Endothelial cell of umbilical vein (primary cell): ENCODE measurements around the gene NNT. TPM values are rescaled to one million over a fixed set of nuclear protein-coding genes. Genes with fewer than 3 reads are reported as not detected.

ENCODE experiments used
- BruUV-seq: library from RNA; stranded (reverse); fragments of 400-500 nt; replicated peaks from 2 replicates; lab custom pipeline; 2021; lab: Mats Ljungman, UMichigan
- CTCF ChIA-PET: fragments of 300-600, 350-600 bp; sonication (Branson Sonifier 250); formaldehyde crosslinking; loops from one replicate; lab custom pipeline; 2021; ENCODE audit warnings: antibody characterized with exemption, inconsistent platforms; lab: Charles Lee
- POLR2A ChIA-PET: fragments of 300-600, 350-600 bp; sonication (Branson Sonifier 250); formaldehyde crosslinking; loops from one replicate; lab custom pipeline; 2021; ENCODE audit warnings: antibody characterized with exemption, inconsistent platforms; lab: Charles Lee
- DNase-seq: peaks from one replicate; pipeline ENCODE4 v3.0.0-alpha.2; 2011; ENCODE audit warnings: low read depth, low spot score
- FAIRE-seq: peaks from 2 replicates; lab custom pipeline; 2011; peaks lifted over from hg19 to GRCh38; lab: Jason Lieb, UNC
- H2AFZ ChIP-seq: 2 replicates; pipeline ENCODE4 v1.6.0; 2012; ENCODE audit warnings: low read depth, low read length, control low read depth, inconsistent platforms
- H3K27ac ChIP-seq: 2 replicates; pipeline ENCODE4 v1.5.1; 2011; ENCODE audit warnings: low read depth, mild to moderate bottlenecking, control low read depth, low read length, moderate library complexity; ENCODE audit not compliant: insufficient read depth
- H3K27me3 ChIP-seq, 2 experiments: 2 replicates each; pipeline versions ENCODE4 v1.6.0 to v1.6.1; 2011; ENCODE audit warnings: low read length in 2 of 2, mixed read lengths in 1 of 2; ENCODE audit not compliant: control insufficient read depth in 2 of 2, insufficient read depth in 2 of 2
- H3K36me3 ChIP-seq, 2 experiments: 2 replicates in 1 of 2; 3 replicates in 1 of 2; pipeline ENCODE4 v1.5.1; 2011; ENCODE audit warnings: low read length in 2 of 2, mild to moderate bottlenecking in 1 of 2, moderate library complexity in 1 of 2; ENCODE audit not compliant: control insufficient read depth in 2 of 2, insufficient read depth in 2 of 2; ENCODE audit errors: extremely low read depth in 1 of 2
- H3K4me1 ChIP-seq: 3 replicates; pipeline ENCODE4 v1.5.1; 2011; ENCODE audit warnings: mild to moderate bottlenecking, low read length; ENCODE audit not compliant: control insufficient read depth, insufficient read depth; ENCODE audit errors: extremely low read depth
- H3K4me2 ChIP-seq: 2 replicates; pipeline ENCODE4 v1.6.1; 2011; ENCODE audit warnings: low read length, control low read depth, mixed read lengths; ENCODE audit not compliant: insufficient read depth
- H3K4me3 ChIP-seq, 3 experiments: fragments of 200-600 bp in 1 of 3; sonication (generic), shearing (Covaris generic) in 1 of 3; replicated peaks in 1 of 3; 2 replicates each; pipeline ENCODE4 v1.5.1; 2011 to 2016; ENCODE audit warnings: control low read depth in 3 of 3, low read length in 3 of 3, mild to moderate bottlenecking in 2 of 3, inconsistent platforms in 1 of 3, low read depth in 1 of 3, moderate library complexity in 1 of 3; ENCODE audit not compliant: insufficient read depth in 1 of 3
- H3K79me2 ChIP-seq: 2 replicates; pipeline ENCODE4 v1.6.0; 2012; ENCODE audit warnings: low read length, inconsistent platforms; ENCODE audit not compliant: control insufficient read depth, insufficient read depth
- H3K9ac ChIP-seq: replicated peaks from 2 replicates; pipeline ENCODE3; 2011; ENCODE audit warnings: low read length, control low read depth; ENCODE audit not compliant: insufficient read depth; ENCODE audit errors: extremely low read depth
- H3K9me1 ChIP-seq: replicated peaks from 3 replicates; pipeline ENCODE4 v1.6.0; 2011; ENCODE audit warnings: mild to moderate bottlenecking, low read length; ENCODE audit not compliant: control insufficient read depth, insufficient read depth; ENCODE audit errors: extremely low read depth
- H3K9me3 ChIP-seq: replicated peaks from 2 replicates; pipeline ENCODE4 v1.5.1; 2012; ENCODE audit warnings: low read length, inconsistent platforms; ENCODE audit not compliant: control insufficient read depth, insufficient read depth
- H4K20me1 ChIP-seq: replicated peaks from 2 replicates; pipeline ENCODE3; 2011; ENCODE audit warnings: mild to moderate bottlenecking, low read length; ENCODE audit not compliant: control insufficient read depth, insufficient read depth; ENCODE audit errors: extremely low read depth
- EZH2 ChIP-seq: IDR thresholded peaks from 2 replicates; pipeline ENCODE4 v1.6.1; 2012; ENCODE audit warnings: borderline replicate concordance, low read depth, mild to moderate bottlenecking, moderate library complexity, low read length, inconsistent platforms; ENCODE audit not compliant: severe bottlenecking
- FOS ChIP-seq: IDR thresholded peaks from 2 replicates; pipeline ENCODE4 v1.6.1; 2011; ENCODE audit warnings: mild to moderate bottlenecking, low read length, moderate library complexity, borderline replicate concordance; ENCODE audit not compliant: insufficient read depth
- GATA2 ChIP-seq: IDR thresholded peaks from 2 replicates; pipeline ENCODE4 v1.7.0; 2011; ENCODE audit warnings: low read depth, mild to moderate bottlenecking, moderate library complexity, mixed read lengths, low read length; ENCODE audit not compliant: insufficient read length, insufficient read depth
- JUN ChIP-seq: IDR thresholded peaks from 2 replicates; pipeline ENCODE4 v1.6.1; 2011; ENCODE audit warnings: borderline replicate concordance, low read depth; ENCODE audit not compliant: insufficient read length, insufficient read depth
- MYC ChIP-seq: IDR thresholded peaks from one replicate; pipeline ENCODE4 v1.6.1; 2011; ENCODE audit warnings: mild to moderate bottlenecking, low read depth, low read length
- POLR2A ChIP-seq: IDR thresholded peaks from 2 replicates; pipeline ENCODE4 v1.6.1; 2012; ENCODE audit warnings: low read depth, mild to moderate bottlenecking, control low read depth, low read length
- POLR2AphosphoS5 ChIP-seq: IDR thresholded peaks from 2 replicates; pipeline ENCODE4 v1.6.1; 2012; ENCODE audit warnings: low read depth, mild to moderate bottlenecking, control low read depth, low read length, moderate library complexity; ENCODE audit not compliant: insufficient read depth
- dilution Hi-C: fragments of 300-500 bp; cut with MboI; formaldehyde crosslinking; loops from one replicate; pipeline ENCODE4 v1.15.0; 2019; ENCODE audit warnings: low sequenced_read_pairs; ENCODE audit not compliant: extremely low pct_ligation_motif_present
- intact Hi-C: fragments of 100-400 bp; cut with micrococcal nuclease; formaldehyde crosslinking; loops from one replicate; pipeline ENCODE4 v1.10.0; 2022
- polyA plus RNA-seq, 4 experiments: library from polyadenylated mRNA; depleted of rRNA in 3 of 4; stranded (reverse) in 3 of 4; unstranded in 1 of 4; fragments of >200 nt; gene quantifications; 2 replicates each; pipeline versions ENCODE4 v1.2.1 to v1.2.3, GENCODE V29; 2011 to 2012; ENCODE audit warnings: missing spikeins in 1 of 4
- total RNA-seq: library from RNA; stranded (reverse); gene quantifications from 2 replicates; pipeline ENCODE4 v1.2.3, GENCODE V29; 2021
- TF ChIP-seq, protein P1 (sequence below): IDR thresholded peaks from 2 replicates; pipeline ENCODE4 v1.6.1; 2011; ENCODE audit not compliant: insufficient read depth, insufficient read length
- TF ChIP-seq, protein P2 (sequence below), 2 donors: IDR thresholded peaks; 1 replicate in 1 of 2; 2 replicates in 1 of 2; pipeline ENCODE4 v1.5.1; 2011; ENCODE audit warnings: low read length in 2 of 2, mild to moderate bottlenecking in 2 of 2, moderate library complexity in 2 of 2, control low read depth in 1 of 2, inconsistent platforms in 1 of 2, low read depth in 1 of 2; ENCODE audit not compliant: insufficient read depth in 1 of 2; ENCODE audit errors: extremely low read depth in 1 of 2

Gene NNT
- total and polyA plus RNA-seq, 2 donors (not counting 3 experiments of a cell fraction or from before 2014, with no cell fraction given) = 38.2 to 82.5 TPM

DNA sequence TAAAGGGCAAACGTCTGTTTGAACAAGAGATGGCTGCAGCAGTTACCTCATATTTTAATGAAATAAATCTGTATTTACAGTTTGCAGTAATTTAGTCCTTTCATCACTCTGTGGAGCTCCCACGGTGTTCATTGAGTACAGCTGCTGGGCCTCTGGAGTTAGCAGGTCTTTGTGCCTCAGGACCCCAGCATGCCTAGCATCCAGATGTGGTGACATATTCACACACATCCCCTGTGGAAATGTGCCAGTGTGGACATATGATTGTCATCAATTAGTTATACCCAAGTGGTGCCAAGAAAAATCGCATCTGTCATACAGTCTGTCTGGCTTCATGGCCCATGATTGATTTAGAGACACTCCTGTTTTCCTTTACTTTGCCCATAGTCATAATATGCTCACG is 77.3 kb downstream of the NNT start:
- no peaks in the 10 kb centered on the region for H3K9me1 ChIP-seq
- no peak overlapping the region for H2AFZ ChIP-seq
- no peak overlapping the region for H3K9ac ChIP-seq
- H3K9me3 ChIP-seq = no peaks in the 10 kb centered on the region
- no peaks in the 10 kb centered on the region for H3K27me3 ChIP-seq
- DNase-seq = no peak
- no peaks in the 10 kb centered on the region for H3K79me2 ChIP-seq
- intact Hi-C loops (no loop called here), dilution Hi-C loops (no loop called here)
- no TSS peak for BruUV-seq
- H3K4me2 ChIP-seq = no peak overlapping the region
- H3K27ac ChIP-seq = no peak overlapping the region
- no peak for FAIRE-seq
- ChIA-PET CTCF (interaction anchor here (1.2 kb wide), 1 partner anchor 49 kb away, joined by 4 read pairs; no protein-coding TSS in a partner anchor), POLR2A (no interaction called here)
- H4K20me1 ChIP-seq = no peaks in the 10 kb centered on the region
- no peak overlapping the region for H3K4me3 ChIP-seq
- no peaks in the 10 kb centered on the region for H3K36me3 ChIP-seq
- H3K4me1 ChIP-seq = peaks cover 8% of the 10 kb centered on the region
- TF ChIP-seq, protein P1, sequence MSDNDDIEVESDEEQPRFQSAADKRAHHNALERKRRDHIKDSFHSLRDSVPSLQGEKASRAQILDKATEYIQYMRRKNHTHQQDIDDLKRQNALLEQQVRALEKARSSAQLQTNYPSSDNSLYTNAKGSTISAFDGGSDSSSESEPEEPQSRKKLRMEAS = no peak
- TF ChIP-seq POLR2A = no peak
- no peak for TF ChIP-seq MYC
- no peak for TF ChIP-seq GATA2
- no peak for TF ChIP-seq FOS
- TF ChIP-seq POLR2AphosphoS5 = no peak
- no peak for TF ChIP-seq EZH2
- no peak for TF ChIP-seq JUN
- TF ChIP-seq, protein P2, sequence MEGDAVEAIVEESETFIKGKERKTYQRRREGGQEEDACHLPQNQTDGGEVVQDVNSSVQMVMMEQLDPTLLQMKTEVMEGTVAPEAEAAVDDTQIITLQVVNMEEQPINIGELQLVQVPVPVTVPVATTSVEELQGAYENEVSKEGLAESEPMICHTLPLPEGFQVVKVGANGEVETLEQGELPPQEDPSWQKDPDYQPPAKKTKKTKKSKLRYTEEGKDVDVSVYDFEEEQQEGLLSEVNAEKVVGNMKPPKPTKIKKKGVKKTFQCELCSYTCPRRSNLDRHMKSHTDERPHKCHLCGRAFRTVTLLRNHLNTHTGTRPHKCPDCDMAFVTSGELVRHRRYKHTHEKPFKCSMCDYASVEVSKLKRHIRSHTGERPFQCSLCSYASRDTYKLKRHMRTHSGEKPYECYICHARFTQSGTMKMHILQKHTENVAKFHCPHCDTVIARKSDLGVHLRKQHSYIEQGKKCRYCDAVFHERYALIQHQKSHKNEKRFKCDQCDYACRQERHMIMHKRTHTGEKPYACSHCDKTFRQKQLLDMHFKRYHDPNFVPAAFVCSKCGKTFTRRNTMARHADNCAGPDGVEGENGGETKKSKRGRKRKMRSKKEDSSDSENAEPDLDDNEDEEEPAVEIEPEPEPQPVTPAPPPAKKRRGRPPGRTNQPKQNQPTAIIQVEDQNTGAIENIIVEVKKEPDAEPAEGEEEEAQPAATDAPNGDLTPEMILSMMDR (IDR thresholded peaks at IDR 0.05; ENCODE audit: extremely low read depth in 1 of 2, insufficient read depth in 1 of 2, low read depth in 1 of 2, low read length in 2 of 2) = no peak
